Vagina (tissue), 2 donors: ENCODE measurements around the gene DHDH.

Source experiments
- POLR2A ChIP-seq, 2 donors: fragments of 450-650 bp; IDR thresholded peaks; one replicate each; pipeline ENCODE4 v1.6.1; 2017; ENCODE audit warnings: antibody characterized with exemption in 2 of 2, mild to moderate bottlenecking in 2 of 2, moderate library complexity in 2 of 2
- POLR2AphosphoS5 ChIP-seq, 2 donors: sonication (generic); formaldehyde crosslinking; IDR thresholded peaks; one replicate each; pipeline ENCODE4 v1.9.0; 2017; ENCODE audit warnings: antibody characterized with exemption in 2 of 2, mild to moderate bottlenecking in 2 of 2, low read depth in 1 of 2; ENCODE audit not compliant: insufficient read depth in 1 of 2
- TF ChIP-seq, protein P1 (sequence below), 3 experiments: fragments of 450-650 bp in 2 of 3; fragments of 200-600 bp in 1 of 3; sonication (generic) in 1 of 3; IDR thresholded peaks; one replicate each; pipeline ENCODE4 v1.5.1; 2017 to 2019; ENCODE audit warnings: antibody characterized with exemption in 3 of 3, mild to moderate bottlenecking in 2 of 3, moderate library complexity in 2 of 3

DNA sequence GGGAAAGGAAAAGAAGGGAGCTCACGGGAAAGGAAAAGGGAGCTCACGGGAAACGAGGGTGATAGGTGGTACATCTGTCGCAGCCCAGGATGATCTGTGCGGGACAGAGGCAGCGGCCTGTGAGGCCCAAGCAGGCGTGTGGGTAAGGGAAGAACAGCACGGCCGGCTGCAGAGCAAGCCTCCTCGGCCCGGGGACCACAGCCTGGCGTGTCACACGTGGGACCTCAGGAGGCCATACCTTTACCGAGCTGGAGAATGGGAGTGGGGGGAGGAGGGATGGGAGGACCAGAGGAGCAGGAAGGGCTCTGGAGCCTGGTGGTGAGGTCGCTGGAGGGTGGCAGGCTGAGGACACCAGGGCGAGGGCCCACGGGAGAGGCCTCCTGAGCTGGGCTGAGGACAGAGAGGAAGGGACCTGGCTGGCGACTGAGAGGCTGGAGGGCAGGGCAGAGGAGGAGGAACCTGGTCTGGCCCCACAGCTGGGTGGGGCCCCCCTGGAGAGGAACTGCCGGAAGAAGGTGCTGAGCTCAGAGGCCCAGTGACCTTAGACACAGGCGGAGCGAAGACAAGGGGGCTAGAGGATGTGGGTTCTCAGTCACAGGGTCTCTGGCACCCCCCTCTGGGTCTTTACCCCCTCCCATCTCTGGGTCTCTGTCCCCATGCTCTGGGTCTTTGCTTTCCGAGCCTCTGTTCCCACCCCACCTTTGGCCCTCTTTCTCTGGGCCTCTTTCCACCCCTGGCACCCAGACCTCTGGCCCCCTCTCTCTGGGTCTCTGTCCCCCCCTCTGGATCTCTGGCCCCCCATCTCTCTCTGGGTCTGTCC lies 28.7 kb downstream of the DHDH start:
- TF ChIP-seq POLR2A (IDR thresholded peaks at IDR 0.05) (peak in 1 of 2 donors; percentile 36), POLR2AphosphoS5 (IDR thresholded peaks at IDR 0.05; ENCODE audit: insufficient read depth in 1 of 2, low read depth in 1 of 2) (no peak)
- TF ChIP-seq, protein P1, sequence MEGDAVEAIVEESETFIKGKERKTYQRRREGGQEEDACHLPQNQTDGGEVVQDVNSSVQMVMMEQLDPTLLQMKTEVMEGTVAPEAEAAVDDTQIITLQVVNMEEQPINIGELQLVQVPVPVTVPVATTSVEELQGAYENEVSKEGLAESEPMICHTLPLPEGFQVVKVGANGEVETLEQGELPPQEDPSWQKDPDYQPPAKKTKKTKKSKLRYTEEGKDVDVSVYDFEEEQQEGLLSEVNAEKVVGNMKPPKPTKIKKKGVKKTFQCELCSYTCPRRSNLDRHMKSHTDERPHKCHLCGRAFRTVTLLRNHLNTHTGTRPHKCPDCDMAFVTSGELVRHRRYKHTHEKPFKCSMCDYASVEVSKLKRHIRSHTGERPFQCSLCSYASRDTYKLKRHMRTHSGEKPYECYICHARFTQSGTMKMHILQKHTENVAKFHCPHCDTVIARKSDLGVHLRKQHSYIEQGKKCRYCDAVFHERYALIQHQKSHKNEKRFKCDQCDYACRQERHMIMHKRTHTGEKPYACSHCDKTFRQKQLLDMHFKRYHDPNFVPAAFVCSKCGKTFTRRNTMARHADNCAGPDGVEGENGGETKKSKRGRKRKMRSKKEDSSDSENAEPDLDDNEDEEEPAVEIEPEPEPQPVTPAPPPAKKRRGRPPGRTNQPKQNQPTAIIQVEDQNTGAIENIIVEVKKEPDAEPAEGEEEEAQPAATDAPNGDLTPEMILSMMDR (IDR thresholded peaks at IDR 0.05), result no peak
